GM12873 (cell line): ENCODE data around the gene TNFSF10.

Source experiments
- CTCF ChIP-seq: IDR thresholded peaks from 2 replicates; pipeline ENCODE4 v1.5.1; 2012; ENCODE audit warnings: low read depth, mild to moderate bottlenecking, moderate library complexity, low read length, control low read depth; ENCODE audit not compliant: insufficient read depth; ENCODE audit errors: missing control alignments

The TNFSF10 gene

GRCh38 chr3:172560586-172560985, 37.4 kb upstream of the TNFSF10 start:
- no peak for TF ChIP-seq CTCF

- TF ChIP-seq CTCF = no peak
These were observed 36.8 kb upstream of the TNFSF10 start for GRCh38 chr3:172560026-172560425.

GRCh38 chr3:172559020-172559419, 35.8 kb upstream of the TNFSF10 start:
- no peak for TF ChIP-seq CTCF

- TF ChIP-seq CTCF = no peak
These were observed 34.4 kb upstream of the TNFSF10 start for GRCh38 chr3:172557515-172558220.

- TF ChIP-seq CTCF = no peak
These were observed 30.5 kb upstream of the TNFSF10 start for GRCh38 chr3:172553526-172554252.

- TF ChIP-seq CTCF = no peak
These were observed 29.4 kb upstream of the TNFSF10 start for GRCh38 chr3:172552607-172553006.

- no peak for TF ChIP-seq CTCF
These were observed 28.6 kb upstream of the TNFSF10 start for GRCh38 chr3:172551874-172552273.
